A549 treated with GW870086 at 1 μM for 4 hours (cell line): ENCODE results near the gene ASNSD1. TPM values are rescaled to one million over a fixed set of nuclear protein-coding genes. Genes with fewer than 3 reads are reported as not detected.

ENCODE experiments used
- total RNA-seq: library from RNA; stranded (reverse); fragments of 200-300 nt; extraction: Qiagen RNA extraction; gene quantifications from 5 replicates; pipeline ENCODE4 v1.2.3, GENCODE V29; 2022; ENCODE audit warnings: low read depth

ASNSD1 gene
- 30.8 to 39.1 TPM (median 37.2 TPM) in 5 replicates for total RNA-seq

GRCh38 chr2:189661148-189661956 is at the start of gene ASNSD1:
Gene ASNSD1, plus strand, starts transcription at chr2:189661459. Its CDS starts 4,674 bp downstream, at chr2:189666133.

GRCh38 chr2:189674374-189675112 is 13.3 kb downstream of the ASNSD1 start, which contains the start of gene ANKAR:
Gene ANKAR, plus strand, starts transcription at chr2:189674670. Its CDS starts 1,821 bp downstream, at chr2:189676491.

Other genes starting within 250 kb of the ASNSD1 start
- gene WDR75, start 220.0 kb upstream of the ASNSD1 start, total RNA-seq, result 34.4 to 51.6 TPM (median 40.9 TPM) in 5 replicates
- 1.7 to 2.2 TPM (median 2.0 TPM) in 5 replicates for gene SLC40A1, start 80.7 kb upstream of the ASNSD1 start, total RNA-seq
- gene ANKAR, start 13.2 kb downstream of the ASNSD1 start, total RNA-seq, result 0.25 to 2.1 TPM (median 1.6 TPM) in 5 replicates
- gene OSGEPL1, start 101.3 kb downstream of the ASNSD1 start, total RNA-seq, result 3.7 to 4.6 TPM (median 3.9 TPM) in 5 replicates
- gene ORMDL1, start 122.9 kb downstream of the ASNSD1 start, total RNA-seq, result 37.9 to 48.7 TPM (median 43.7 TPM) in 5 replicates
- gene PMS1, start 123.0 kb downstream of the ASNSD1 start, total RNA-seq, result 5.9 to 8.2 TPM (median 7.2 TPM) in 5 replicates